Omental fat pad (tissue), 4 donors: Measurements from ENCODE around the gene C13orf42. TPM values are rescaled to one million over a fixed set of nuclear protein-coding genes. Genes with fewer than 3 reads are reported as not detected.
"Not testable (repeated sequence)": the region's sequence is repeated elsewhere in the genome, so short reads cannot be mapped to it uniquely, and the experiment has no call there.

Experiments
- ATAC-seq: fragments of 150-250 bp; one replicate; pipeline ENCODE4 v1.9.1; 2016; ENCODE audit warnings: mild to moderate bottlenecking, moderate library complexity; ENCODE audit not compliant: low FRiP score
- DNase-seq: peaks from one replicate; pipeline ENCODE4 v3.0.0-alpha.2; 2019; ENCODE audit warnings: low spot score
- total RNA-seq, 4 donors: library from RNA; depleted of rRNA; stranded (reverse); fragments of >200 nt; gene quantifications; one replicate each; pipeline ENCODE4 v1.1.0, GENCODE V29; 2016
- TF ChIP-seq, protein P1 (sequence below), 3 donors: fragments of 450-650 bp; IDR thresholded peaks; one replicate each; pipeline ENCODE4 v1.5.1; 2016 to 2017; ENCODE audit warnings: antibody characterized with exemption in 3 of 3, mild to moderate bottlenecking in 3 of 3, moderate library complexity in 2 of 3

Gene C13orf42
- total RNA-seq, 4 donors from 2014 or later, result not detected

DNA sequence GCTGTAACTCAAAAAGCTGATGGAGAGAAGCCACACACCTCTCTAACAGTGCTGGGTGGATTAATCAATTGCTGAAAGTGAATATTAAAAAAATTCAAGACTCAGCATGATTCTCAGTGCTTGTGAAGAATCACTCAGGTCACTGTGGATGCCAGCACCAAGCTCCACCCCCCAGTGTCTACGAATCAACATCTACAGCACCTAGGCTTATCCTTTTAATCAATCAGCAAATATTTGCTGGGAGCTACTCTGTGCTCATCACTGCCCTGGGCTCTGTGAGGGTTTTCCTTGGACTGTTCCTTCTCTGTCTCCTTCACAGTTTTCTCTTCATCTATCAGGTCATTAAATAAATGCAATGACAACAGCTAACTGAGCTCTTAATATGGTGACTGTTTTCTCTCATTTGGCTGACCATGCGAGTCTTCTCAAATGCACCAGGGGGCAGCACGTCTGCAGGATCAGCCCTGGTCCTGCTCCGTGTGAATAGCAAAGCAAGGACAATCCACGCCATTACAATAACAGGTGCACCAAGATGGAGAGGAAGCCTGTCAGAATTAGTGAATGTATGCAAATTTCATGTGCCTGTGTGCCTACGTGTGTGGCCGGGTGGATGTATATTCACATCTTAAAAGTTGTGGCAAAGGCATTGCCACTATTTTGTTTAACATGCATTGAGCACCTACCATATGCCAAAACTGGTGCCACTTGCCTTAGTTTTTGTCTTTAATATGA is 14.6 kb upstream of the C13orf42 start:
- DNase-seq (no peak), ATAC-seq (no peak)
- TF ChIP-seq, protein P1, sequence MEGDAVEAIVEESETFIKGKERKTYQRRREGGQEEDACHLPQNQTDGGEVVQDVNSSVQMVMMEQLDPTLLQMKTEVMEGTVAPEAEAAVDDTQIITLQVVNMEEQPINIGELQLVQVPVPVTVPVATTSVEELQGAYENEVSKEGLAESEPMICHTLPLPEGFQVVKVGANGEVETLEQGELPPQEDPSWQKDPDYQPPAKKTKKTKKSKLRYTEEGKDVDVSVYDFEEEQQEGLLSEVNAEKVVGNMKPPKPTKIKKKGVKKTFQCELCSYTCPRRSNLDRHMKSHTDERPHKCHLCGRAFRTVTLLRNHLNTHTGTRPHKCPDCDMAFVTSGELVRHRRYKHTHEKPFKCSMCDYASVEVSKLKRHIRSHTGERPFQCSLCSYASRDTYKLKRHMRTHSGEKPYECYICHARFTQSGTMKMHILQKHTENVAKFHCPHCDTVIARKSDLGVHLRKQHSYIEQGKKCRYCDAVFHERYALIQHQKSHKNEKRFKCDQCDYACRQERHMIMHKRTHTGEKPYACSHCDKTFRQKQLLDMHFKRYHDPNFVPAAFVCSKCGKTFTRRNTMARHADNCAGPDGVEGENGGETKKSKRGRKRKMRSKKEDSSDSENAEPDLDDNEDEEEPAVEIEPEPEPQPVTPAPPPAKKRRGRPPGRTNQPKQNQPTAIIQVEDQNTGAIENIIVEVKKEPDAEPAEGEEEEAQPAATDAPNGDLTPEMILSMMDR (IDR thresholded peaks at IDR 0.05), result no peak

DNA sequence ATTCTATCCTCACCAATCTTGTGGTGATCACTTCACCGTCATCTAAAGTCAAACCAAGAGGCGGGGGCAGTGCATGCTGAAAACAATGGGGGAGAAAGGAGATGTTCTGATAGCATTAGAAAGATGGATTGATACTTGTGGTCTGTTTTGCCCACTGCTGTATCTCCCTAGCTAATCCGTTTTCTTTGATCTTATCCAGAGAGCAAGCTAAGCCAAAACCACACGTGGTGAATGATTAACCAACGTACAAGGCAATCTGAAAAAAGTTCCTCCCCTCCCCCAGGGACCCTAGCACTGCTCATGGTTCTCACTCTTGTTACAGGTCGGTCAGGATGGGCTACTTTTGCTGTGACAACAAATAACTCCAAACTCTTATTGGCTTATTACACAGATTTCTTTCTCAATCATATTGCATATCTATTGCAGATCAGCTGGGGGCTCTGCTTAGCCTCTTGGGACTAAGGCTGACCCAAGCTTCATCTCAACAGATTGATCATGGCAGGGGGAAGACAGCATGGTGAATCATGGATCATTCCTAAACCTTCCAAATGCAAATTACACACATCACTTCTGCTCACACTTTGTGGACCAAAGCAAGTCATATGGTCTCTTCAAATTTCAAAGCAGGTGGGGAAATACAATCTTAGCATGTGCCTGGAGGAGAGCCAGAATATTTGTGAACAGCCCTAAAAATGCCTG is 11.9 kb upstream of the C13orf42 start:
- ATAC-seq (no peak), DNase-seq (no peak)
- TF ChIP-seq, protein P1 (IDR thresholded peaks at IDR 0.05), result no peak

DNA sequence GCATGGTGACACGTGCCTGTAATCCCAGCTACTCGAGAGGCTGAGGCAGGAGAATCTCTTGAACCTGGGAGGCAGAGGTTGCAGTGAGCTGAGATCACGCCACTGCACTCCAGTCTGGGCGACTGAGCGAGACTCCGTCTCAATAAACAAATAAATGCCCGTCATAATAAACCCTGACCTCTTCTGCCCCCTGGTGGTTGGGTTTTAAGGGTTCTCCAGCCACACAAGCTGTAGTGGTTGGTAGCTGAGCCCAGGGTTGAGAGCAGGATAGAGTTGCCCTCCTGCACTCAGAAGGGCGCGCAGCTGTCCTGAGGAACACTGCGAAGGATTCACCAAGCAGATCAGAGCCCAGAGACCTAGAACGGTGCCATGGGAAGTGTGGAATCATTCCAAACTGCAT is 9.8 kb upstream of the C13orf42 start:
- DNase-seq, ATAC-seq: not testable (repeated sequence)

DNA sequence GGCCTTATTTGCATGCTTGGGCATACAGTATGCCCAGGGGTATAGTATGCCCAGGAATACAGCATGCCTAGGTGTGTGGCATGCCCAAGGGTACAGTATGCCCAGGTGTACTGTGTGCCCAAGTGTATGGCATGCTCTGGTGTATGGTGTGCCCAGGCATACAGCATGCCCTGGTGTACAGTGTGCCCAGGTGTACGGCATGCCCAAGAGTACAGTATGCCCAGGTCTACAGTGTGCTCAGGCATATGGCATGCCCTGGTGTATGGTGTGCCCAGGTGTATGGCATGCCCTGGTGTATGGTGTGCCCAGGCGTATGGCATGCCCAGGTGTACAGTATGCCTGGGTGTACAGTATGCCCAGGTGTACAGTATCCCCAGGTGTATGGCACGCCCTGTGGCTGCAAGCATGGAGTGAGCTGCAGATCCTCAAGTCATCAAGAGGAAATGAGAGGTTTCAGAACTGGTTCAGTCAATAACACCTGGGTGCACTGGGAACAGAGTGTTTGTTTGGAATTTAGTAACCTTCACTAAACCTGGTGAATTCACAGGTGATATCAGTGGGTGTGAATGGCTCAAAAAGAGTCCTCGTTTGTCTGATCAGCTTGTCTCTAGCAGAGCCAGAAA is 7.8 kb upstream of the C13orf42 start:
- ATAC-seq, result no peak
- DNase-seq, result no peak
- TF ChIP-seq, protein P1 (IDR thresholded peaks at IDR 0.05), result no peak

DNA sequence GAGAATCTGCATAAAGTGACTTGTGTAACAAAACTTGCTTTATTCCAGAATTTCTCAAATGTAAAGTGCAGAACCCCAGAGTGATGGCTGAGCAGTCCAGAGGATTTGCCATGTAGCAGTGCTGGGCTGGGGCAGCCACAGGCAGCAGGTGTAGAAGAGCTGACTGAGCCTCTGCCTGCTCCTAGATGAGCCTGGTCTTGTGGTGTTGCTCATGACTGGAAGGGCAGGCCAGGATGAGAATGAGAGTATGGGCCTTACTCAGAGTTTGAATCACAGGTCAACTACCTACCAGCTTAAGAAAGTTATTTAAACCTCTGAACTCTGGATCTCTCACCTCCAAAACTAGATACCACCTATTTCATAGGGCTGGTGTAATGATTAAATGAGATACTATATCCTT is 2.9 kb upstream of the C13orf42 start:
- ATAC-seq, result no peak
- TF ChIP-seq, protein P1 (IDR thresholded peaks at IDR 0.05), result no peak
- no peak for DNase-seq

DNA sequence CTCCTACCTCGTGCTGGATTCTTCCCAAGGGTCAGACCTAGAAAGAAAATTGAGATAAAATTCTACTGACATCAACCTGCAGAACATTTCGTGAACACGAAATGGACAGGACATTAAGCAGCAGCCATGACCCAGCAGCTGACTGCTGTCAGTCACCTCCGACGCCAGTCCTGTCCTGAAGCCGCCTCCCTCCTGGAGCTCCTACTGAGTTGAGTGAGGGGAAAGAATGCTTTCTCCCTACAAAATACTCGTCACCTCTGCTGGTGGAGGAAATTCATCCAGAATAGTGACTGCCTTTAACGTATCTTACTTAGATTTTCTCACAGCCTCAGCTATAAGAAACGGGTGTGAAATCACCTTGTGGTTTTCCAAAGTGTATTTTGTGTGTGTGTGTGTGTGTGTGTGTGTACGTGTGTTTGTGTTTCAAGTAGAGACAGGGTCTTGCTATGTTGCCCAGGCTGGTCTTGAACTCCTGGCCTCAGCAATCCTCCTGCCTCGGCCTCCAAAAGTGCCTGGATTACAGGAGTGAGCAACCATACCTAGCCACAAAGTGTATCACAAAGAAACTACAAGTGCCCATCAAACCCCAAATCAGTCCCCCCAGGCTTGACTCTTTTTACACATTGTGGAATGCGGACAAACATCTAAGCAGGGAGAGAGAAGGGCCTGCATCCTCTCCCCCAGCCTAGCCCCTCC is 2.3 kb upstream of the C13orf42 start:
- DNase-seq (no peak), ATAC-seq (no peak)
- TF ChIP-seq, protein P1 (IDR thresholded peaks at IDR 0.05), result no peak

DNA sequence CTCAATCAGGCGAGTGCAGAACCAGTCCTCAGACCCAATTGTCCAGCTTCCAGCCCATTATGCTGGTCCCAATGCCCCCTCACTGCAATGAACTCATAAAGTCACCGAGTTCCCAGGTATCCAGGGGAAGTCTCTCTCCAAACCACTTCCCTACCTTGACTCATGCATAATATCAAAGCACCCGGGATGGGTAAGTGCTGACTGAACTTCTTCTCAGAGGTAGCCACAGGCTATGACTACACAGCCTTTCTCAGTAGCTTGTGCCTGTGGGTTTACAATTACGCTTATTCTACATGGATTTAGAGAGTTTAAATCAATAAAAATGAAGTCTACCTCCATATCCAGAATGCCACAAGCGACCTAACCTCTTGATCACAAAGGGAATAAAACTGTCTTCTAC is 1.7 kb upstream of the C13orf42 start:
- ATAC-seq (no peak), DNase-seq (no peak)
- TF ChIP-seq, protein P1 (IDR thresholded peaks at IDR 0.05), result no peak
